NCI-H82 treated with DMSO at 0.1 percent for 48 hours (cell line): ENCODE data around the gene INSL3.

Experiments used
- DNase-seq: peaks from one replicate; lab custom pipeline; 2025; ENCODE audit not compliant: unreplicated experiment; lab: John Stamatoyannopoulos, UW

INSL3 gene

GRCh38 chr19:17846146-17846545, 24.8 kb upstream of the INSL3 start:
- DNase-seq, result no peak

- no peak for DNase-seq
These were observed 22.7 kb upstream of the INSL3 start for GRCh38 chr19:17843908-17844490.

- no peak for DNase-seq
These were observed 22.0 kb upstream of the INSL3 start for GRCh38 chr19:17843292-17843827.

- DNase-seq, result no peak
These were observed 21.5 kb upstream of the INSL3 start for GRCh38 chr19:17842663-17843291.

- DNase-seq, result peak; percentile 98
These were observed 20.7 kb upstream of the INSL3 start for GRCh38 chr19:17841810-17842662.

- DNase-seq, result no peak
These were observed 20.1 kb upstream of the INSL3 start for GRCh38 chr19:17841371-17841809.

GRCh38 chr19:17840019-17840418, 18.7 kb upstream of the INSL3 start:
- no peak for DNase-seq

- DNase-seq, result no peak
These were observed 16.7 kb upstream of the INSL3 start for GRCh38 chr19:17837972-17838371.

GRCh38 chr19:17836530-17836929, 15.2 kb upstream of the INSL3 start:
- DNase-seq, result no peak

- no peak for DNase-seq
These were observed 14.1 kb upstream of the INSL3 start for GRCh38 chr19:17835182-17836006.

GRCh38 chr19:17834350-17835181, 13.2 kb upstream of the INSL3 start:
- no peak for DNase-seq

GRCh38 chr19:17832443-17833208, 11.3 kb upstream of the INSL3 start:
- no peak for DNase-seq

- DNase-seq, result no peak
These were observed 10.1 kb upstream of the INSL3 start for GRCh38 chr19:17831419-17831888.

- peak; percentile 95 for DNase-seq
These were observed 9.5 kb upstream of the INSL3 start for GRCh38 chr19:17830567-17831418.

- DNase-seq, result peak; percentile 80
These were observed 8.7 kb upstream of the INSL3 start for GRCh38 chr19:17829855-17830566.

- DNase-seq, result no peak
These were observed 5.3 kb upstream of the INSL3 start for GRCh38 chr19:17826508-17827056.

- DNase-seq, result no peak
These were observed 3.0 kb upstream of the INSL3 start for GRCh38 chr19:17824339-17824738.
